GM21576 (cell line): ENCODE data around the gene SMAD6.

ENCODE experiments used
- ATAC-seq: cut with Tn5 transposase; IDR thresholded peaks from one replicate; pipeline ENCODE4 v1.9.1; 2021; ENCODE audit warnings: mild to moderate bottlenecking, moderate library complexity; ENCODE audit not compliant: unreplicated experiment

The SMAD6 gene

DNA sequence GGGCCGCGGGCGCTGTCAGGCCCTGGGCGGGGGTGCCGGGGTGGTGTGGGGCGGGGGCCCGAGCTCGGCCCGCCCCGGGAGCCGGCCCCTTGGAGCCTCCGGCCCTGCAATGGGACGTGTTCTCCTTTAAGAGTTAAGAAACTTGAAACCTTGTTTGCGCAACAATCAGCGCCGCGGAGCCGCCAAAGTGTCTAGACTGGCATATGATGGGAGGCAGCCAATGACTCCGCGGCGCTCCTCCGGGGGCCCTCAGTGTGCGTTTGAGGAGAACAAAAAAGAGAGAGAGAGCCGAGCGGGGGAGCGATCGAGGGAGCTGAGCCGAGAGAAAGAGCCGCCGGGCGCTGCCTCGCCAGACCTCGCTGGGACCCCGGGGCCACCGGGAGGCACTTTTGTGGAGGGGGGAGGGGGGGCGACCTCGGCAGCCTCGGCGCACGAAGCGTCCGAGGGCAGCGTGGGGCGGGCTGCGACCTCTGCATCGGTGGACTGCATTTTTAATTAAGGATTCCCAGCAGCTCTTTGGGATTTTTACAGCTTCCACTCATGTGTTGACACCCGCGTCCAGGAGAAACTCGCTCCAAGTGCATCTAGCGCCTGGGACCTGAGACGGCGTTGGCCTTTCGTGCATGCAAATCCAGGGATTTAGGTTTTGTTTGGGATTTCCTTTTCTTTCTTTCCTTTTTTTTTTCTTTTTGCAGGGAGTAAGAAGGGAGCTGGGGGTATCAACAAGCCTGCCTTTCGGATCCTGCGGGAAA, at the start of gene SMAD6:
SMAD6 (plus strand) TSS at position 202 of the 752 bp plus-strand sequence. CDS start 1,023 bp downstream, outside the sequence.
- no peak for ATAC-seq

DNA sequence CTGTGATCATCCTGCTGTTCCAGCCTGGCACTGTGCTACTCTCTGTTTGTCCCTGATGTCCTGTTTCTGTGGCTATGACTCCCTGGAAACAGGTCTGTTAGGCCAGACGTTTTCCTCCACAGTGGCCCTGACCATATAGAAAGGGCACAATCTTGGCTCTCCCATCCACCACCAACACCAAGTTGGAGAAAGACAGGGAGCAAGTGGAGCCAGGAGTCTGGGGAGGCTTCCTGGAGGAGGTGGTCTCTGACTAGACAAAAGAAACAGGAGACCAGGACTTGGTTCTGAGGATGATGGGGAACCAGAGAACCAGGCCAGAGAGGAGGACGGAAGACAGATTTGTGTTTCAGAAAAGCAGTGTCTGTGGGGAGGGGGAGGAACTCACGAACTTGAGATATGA, 49.2 kb upstream of the SMAD6 start:
- no peak for ATAC-seq

- no peak for ATAC-seq
Measured at GRCh38 chr15:66653398-66653797, 48.6 kb upstream of the SMAD6 start.

- ATAC-seq = no peak
Measured at GRCh38 chr15:66653852-66654251, 48.2 kb upstream of the SMAD6 start.

DNA sequence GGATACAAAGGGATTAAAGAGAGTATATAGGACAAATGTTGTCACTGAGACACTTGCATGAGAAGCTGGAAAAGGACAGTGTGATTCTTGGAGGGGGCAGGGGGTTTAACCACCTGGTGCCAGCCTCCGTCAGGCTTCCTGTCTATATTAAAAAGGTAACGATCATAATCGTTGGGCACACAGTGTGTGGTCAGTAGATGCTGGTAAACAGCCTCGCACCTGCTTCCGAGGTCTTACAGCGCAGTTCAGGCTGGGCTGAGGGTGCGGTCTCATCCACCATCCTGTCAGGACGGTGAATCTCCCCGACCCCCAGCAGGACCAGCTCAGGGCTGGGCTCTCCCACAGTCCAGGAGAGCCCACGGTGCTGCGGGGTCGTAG, 47.7 kb upstream of the SMAD6 start:
- no peak for ATAC-seq

DNA sequence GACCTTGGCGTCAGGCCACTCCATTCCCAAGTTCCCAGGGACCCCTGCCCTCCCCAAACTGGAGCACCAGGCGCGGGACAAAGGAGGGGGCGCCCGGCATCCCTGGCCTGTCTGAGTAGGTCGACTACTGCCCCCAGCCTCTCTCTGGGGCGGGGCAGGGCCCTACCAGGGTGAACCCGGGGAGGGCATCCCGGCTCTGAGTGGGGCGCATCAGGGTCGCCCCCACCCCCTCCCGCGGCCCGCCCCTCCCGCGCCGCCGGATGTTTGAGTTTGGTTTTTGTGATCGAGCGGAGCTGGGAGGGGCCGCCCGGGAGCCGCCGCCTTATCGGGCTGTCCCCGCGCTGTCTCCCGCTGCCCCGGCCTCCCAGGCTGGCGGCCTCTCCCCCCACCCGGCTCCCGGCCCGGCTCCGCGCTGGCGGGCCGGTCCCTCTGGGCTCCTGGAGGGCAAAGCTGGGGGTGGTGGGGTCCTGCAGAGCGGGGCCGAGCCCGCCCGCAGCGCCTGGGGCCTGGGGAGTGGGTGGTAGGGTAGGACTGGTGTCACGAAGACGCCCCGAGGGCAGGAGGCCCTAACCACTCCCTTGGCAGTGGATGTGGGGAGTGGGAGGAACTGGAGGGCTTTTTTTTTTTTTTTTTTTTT, 47.2 kb upstream of the SMAD6 start:
- no peak for ATAC-seq

DNA sequence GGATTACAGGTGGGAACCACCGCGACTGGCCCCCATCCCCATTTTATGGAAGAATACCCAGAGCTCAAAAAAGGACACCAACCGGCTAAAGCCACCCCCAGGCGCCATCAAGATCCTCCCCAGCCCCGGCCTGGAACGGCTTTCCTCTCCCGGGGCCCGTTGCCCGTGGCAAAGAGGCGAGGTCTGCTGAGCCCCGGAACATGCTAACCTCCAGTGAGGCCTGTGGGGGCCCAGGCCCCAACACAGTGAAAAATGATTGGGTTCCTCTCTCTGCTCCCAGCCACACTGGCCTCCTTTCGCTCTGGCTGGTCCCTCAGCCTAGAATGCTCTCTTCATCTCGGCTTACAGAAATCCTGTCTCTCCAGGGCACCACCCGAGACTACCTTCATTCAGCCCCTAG, 46.5 kb upstream of the SMAD6 start:
- no peak for ATAC-seq

DNA sequence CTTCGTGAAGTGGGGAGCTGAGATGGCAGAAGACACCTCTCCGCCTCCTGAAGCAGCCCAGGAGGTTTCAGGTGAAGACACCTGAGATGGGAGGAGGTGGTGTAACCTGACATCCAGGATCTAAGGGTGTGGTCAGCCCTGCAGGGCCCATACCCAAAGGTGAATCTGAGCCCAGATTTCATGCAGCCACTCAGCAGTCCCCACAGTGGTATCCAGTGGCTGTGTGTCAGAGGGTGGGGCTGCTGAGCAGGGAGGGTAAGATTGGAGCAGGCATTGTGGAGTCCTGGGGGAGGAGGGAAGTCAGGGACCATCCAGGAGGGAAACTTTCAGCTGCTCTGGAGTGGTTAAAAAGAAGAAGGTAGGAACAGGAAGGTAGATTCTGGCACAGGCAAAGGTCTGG, 46.0 kb upstream of the SMAD6 start:
- ATAC-seq = no peak

DNA sequence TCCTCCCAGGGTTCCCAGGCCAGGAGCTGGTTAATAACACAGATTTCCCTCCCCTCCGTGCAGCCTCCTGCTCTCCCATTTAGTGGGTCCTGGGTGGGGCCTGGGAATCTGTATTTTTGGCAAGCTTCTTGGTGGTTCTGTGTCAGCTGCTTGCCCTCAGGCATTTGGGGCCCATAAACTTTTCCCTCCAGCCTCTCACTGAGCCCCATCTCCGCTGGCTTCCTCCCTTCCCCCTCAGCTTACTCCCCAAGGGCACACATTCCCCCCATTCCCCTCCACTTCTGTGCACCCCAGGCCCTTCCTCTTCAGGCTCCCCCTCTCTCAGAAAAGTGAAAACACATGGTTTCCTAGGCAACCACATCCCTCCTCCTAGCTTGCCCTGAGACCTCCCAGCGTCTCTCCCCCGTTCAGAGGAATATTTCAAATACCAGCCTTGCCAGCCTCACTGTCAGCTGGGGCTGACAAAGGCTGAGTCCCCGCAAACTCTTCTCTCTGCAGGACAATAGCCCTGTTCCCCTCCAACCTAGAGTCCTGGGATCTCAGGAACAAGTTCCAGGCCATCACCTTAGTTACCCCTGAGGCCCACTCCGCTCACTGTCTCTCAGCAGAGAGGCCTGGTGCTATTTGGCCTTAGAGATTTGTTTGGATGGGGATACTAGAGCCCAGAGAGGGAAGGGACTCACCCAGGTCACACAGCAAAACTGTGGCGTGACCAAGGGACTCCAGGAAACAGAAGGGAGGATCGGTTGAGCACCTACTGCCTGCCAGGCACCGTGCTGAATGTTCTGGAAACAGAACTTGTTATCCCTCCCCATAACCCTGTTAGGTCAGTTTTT, 44.6 kb upstream of the SMAD6 start:
- ATAC-seq = no peak

DNA sequence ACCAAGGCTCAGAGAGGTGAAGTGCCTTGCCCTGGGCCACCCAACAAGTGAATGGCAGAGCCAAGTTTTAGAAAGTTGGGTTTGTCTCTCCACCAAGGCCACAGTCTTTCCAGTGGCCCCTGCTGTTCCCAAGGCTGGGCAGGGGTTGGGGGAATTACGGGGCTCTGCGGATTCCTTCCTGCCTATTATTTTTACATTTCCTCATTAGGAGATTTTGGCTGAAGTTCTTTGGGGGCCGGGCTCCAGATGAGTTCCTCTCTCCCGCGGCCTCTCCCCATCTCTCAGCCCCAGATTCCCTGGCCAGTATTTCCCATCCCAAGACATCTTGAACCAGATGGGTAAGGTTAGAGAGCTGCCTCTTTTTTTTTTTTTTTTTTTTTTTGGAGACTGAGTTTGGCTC, 44.0 kb upstream of the SMAD6 start:
- ATAC-seq = no peak

- no peak for ATAC-seq
Measured at GRCh38 chr15:66658855-66659254, 43.2 kb upstream of the SMAD6 start.

DNA sequence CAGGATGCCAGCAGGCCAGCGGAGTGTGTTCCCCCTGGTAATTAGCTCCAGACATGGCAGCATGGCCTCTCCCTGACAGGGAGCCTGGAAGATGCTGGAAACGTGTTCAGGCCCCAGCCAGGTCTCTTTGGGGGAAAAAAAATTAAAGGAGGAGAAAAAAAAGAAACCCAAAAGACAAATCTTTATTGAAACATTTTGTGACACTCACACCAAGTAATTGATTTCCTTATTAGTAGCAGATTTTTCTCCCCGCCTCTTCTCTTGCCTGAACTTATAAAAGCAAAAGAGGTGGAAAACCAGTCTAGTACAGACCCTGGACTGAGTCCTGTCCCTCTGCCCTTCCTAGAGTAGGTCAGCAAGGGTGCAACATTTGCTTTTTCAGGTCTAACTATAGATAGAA, 42.7 kb upstream of the SMAD6 start:
- ATAC-seq = no peak

DNA sequence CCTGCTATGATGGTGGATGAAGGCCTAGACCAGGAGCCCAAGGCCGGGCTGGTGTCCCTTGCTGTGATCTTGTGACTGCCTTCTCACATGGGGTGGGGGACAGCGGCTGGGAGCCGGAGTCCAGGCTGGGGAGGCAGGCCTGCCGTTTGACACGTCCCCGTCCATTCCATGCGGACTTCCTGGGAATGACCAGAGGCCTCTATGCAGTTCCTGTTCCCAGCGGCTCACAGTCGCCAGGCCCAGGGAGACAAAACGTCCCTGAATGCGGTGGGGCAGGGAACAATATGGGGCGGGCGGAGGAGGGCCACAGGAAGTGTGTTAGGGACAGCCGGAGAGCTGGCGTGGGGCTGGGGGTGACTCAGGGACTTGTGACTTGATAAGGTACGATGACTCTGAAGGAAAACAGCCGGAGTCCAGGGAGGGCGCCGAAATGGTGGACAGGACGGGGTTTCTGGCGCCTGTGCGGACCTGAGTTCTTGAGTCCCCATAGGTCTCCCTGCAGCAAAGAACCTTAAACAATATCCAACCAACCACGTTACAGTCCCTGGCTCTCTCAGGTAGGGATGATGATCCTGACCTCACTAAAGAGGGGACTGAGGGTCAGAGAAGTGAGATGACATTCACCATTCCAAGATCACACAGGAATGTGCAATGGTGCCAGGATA, 40.5 kb upstream of the SMAD6 start:
- no peak for ATAC-seq

DNA sequence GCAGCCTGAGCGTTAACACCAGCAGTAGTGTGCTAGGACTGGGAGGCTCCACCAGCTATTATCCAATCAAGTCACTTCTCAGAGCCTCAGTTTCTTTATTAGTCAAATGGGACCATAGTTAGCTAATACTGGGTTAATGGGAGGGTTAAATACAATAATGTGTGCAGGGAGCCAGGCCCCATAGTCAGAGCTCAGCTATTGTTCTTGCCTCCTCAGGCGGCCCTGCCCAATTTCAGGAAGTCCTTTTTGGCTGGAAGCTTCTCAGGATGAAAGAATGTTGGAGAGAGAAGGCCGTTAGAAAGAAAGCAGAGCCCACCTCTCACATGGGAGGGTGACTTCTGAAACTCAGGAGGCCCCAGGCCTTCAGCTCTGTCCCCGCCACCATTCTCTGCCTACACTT, 39.5 kb upstream of the SMAD6 start:
- ATAC-seq = no peak

DNA sequence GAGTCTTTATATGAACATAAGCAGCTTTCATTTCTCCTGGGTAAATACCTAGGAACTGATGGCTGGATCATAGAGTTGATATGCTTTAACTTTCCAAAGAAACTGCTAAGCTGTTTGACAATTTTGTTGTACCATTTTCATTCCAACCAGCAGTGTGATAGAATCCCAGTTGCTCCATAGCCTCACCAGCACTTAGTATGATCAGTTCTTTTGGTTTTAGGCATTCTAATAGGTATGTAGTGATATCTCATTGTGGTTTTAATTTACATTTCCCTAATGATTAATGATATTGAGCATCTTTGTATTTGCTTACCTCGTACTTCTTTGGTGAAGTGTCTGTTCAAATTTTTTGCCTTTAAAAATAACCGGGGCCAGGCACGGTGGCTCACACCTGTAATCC, 38.4 kb upstream of the SMAD6 start:
- ATAC-seq = no peak

GRCh38 chr15:66670175-66670574, 31.9 kb upstream of the SMAD6 start:
- ATAC-seq = no peak

GRCh38 chr15:66670762-66671580, 31.1 kb upstream of the SMAD6 start:
- ATAC-seq = no peak

- no peak for ATAC-seq
Measured at GRCh38 chr15:66672867-66673266, 29.2 kb upstream of the SMAD6 start.

DNA sequence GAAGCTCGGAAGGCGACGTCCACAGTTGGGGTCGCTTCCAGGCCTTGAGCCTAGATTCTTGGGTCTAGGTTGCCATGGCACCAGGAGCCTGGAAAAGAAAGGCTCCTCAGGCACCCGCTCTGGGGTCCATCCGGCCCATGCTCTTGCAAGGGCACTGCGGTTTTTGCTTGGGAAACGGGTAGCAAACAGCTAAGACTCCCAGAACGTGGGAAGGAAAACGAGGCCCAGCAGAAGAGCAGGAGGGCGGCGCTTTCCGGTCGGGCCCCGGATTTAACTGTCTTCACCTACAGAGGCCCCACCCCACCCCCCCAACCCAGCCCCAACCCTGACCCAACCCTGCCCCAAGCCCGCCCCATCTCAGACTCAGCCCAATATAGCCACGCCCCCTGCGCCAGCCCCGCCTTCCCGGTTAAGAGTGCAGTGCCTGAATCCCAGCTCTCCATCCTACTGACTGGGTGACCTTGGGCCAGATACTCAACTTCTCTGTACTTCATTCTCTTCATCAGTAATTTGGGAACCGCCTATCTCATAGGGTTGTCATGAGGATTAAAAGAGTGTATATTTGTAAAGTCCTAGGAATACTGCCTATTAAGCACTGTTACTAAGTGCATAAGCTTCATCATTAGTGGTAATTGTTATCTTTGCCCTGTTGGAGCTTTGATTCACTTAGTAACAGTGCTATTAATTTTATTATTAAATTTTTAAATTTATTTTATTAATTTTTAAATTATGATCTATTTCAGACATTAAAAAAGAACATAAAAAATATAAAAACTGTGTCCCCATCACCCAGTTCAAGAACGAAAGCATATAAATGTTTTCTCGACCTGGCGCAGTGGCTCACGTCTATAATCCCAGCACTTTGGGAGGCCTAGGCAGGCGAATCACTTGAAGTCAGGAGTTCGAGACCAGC, 28.4 kb upstream of the SMAD6 start:
- no peak for ATAC-seq
